B cell (primary cell): ENCODE data around the gene ERP27.

Experiments used
- CTCF ChIP-seq: fragments of 200-600 bp; IDR thresholded peaks from one replicate; pipeline ENCODE4 v1.8.0; 2022; ENCODE audit warnings: antibody characterized with exemption, mild to moderate bottlenecking
- EZH2 ChIP-seq: IDR thresholded peaks from 2 replicates; pipeline ENCODE4 v1.6.1; 2012; ENCODE audit warnings: borderline replicate concordance, low read depth, mild to moderate bottlenecking, moderate library complexity, low read length; ENCODE audit not compliant: insufficient read depth, poor library complexity, severe bottlenecking

- TF ChIP-seq CTCF (no peak), EZH2 (no peak)
Measured at GRCh38 chr12:14871247-14871646, 67.1 kb downstream of the ERP27 start.
